Mucosa of descending colon (tissue), 3 donors: ENCODE results near the gene SLC9A4. TPM values are rescaled to one million over a fixed set of nuclear protein-coding genes. Genes with fewer than 3 reads are reported as not detected.

Experiments used
- ATAC-seq: fragments of 200-7000 bp; cut with Tn5 transposase; one replicate; pipeline ENCODE4 v1.9.1; 2020; ENCODE audit warnings: mild to moderate bottlenecking, moderate library complexity
- DNase-seq, 3 donors: peaks; one replicate each; pipeline ENCODE4 v3.0.0-alpha.2; 2020
- H3K36me3 ChIP-seq: fragments of 200-600 bp; one replicate; pipeline ENCODE4 v1.8.0; 2021; ENCODE audit warnings: low read depth, mild to moderate bottlenecking
- H3K4me1 ChIP-seq: fragments of 200-600 bp; one replicate; pipeline ENCODE4 v1.8.0; 2021; ENCODE audit warnings: low read depth, mild to moderate bottlenecking
- H3K4me3 ChIP-seq: fragments of 200-600 bp; one replicate; pipeline ENCODE4 v1.8.0; 2021; ENCODE audit warnings: mild to moderate bottlenecking
- H3K9me3 ChIP-seq: fragments of 200-600 bp; one replicate; pipeline ENCODE4 v1.8.0; 2021; ENCODE audit warnings: mild to moderate bottlenecking
- CTCF ChIP-seq: fragments of 200-600 bp; IDR thresholded peaks from one replicate; pipeline ENCODE4 v1.8.0; 2022; ENCODE audit warnings: antibody characterized with exemption, mild to moderate bottlenecking
- intact Hi-C, 2 donors: fragments of 100-400 bp; cut with DNase I in 1 of 2; cut with micrococcal nuclease in 1 of 2; formaldehyde crosslinking; loops; one replicate each; pipeline versions ENCODE4 v1.11.0 to v1.11.1; 2022; cut with DNase I, micrococcal nuclease
- total RNA-seq, 3 donors: library from RNA; stranded (reverse); fragmentation: NEBNext Ultra II Directional in 2 of 3; extraction: Animal tissue kit (Norgen Biotek cat#: 25700) in 2 of 3; gene quantifications; one replicate each; pipeline versions ENCODE4 v1.2.1 to v1.2.4, GENCODE V29; 2021 to 2023
- donor health status: DM: no; HTN: no; CAD: no; lungs with moderate emphysema.
- donor health status: DM: no; HTN: no; CAD: no.
- donor health status: DM: no; HTN: yes; CAD: no.

The SLC9A4 gene
- total RNA-seq, 3 donors from 2014 or later: 0.17 to 0.32 TPM; not detected in 1

GRCh38 chr2:102483086-102483485 is 10.1 kb downstream of the SLC9A4 start:
- Histone ChIP-seq H3K4me1 (no peaks in the 10 kb centered on the region), H3K36me3 (no peaks in the 10 kb centered on the region), H3K9me3 (no peaks in the 10 kb centered on the region), H3K4me3 (no peak overlapping the region)
- DNase-seq (no peak), ATAC-seq (no peak)
- intact Hi-C loops: no loop called here
- no peak for TF ChIP-seq CTCF

- intact Hi-C loops: no loop called here
- no peak for TF ChIP-seq CTCF
- Histone ChIP-seq H3K9me3 (no peaks in the 10 kb centered on the region), H3K36me3 (no peaks in the 10 kb centered on the region), H3K4me3 (no peak overlapping the region), H3K4me1 (no peaks in the 10 kb centered on the region)
- ATAC-seq (no peak), DNase-seq (no peak)
Measured at GRCh38 chr2:102484310-102485061, 11.5 kb downstream of the SLC9A4 start.

DNA sequence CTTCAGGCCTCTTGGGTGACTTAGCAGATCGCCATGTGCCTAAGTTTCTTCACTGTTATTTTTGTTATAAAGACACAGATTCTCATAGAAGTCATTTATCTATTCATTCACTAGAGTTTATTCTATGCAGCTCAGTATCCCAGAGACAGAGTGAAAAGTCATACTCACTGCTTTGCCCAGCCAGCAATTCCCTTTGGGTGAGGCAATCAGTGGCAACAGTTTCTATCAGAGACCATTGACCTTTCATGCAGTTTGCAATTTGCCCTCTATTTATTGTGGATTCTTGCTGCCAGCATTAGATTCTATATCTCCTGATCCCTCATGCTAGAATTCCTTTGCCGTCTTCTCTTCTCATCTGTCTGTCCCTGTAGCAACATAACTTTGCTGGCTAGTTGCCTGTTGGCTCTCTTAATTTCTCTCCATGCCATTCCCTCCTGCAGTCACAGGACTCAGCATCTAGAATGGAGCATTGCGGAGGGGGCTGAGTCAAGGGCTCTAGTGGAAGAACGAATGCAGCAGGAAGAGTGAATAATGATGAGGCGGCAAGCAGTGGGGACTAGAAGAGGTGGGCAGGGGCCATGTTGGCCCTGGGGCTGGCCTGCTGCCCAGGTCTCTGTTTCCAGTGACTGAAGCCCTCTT is 12.2 kb downstream of the SLC9A4 start:
- DNase-seq (no peak), ATAC-seq (no peak)
- Histone ChIP-seq H3K36me3 (no peaks in the 10 kb centered on the region), H3K4me3 (no peak overlapping the region), H3K9me3 (no peaks in the 10 kb centered on the region), H3K4me1 (no peaks in the 10 kb centered on the region)
- intact Hi-C loops: no loop called here
- TF ChIP-seq CTCF: no peak

GRCh38 chr2:102486941-102487702 is 14.1 kb downstream of the SLC9A4 start:
- H3K4me1 ChIP-seq: no peaks in the 10 kb centered on the region
- no peak overlapping the region for H3K4me3 ChIP-seq
- no peaks in the 10 kb centered on the region for H3K9me3 ChIP-seq
- DNase-seq (no peak), ATAC-seq (no peak)
- no peak for TF ChIP-seq CTCF
- H3K36me3 ChIP-seq: no peaks in the 10 kb centered on the region
- intact Hi-C loops: no loop called here

- intact Hi-C loops: no loop called here
- Histone ChIP-seq H3K4me3 (no peak overlapping the region), H3K4me1 (no peaks in the 10 kb centered on the region), H3K36me3 (no peaks in the 10 kb centered on the region), H3K9me3 (no peaks in the 10 kb centered on the region)
- peak in 2 of 3 donors; percentile 45 to 82 for DNase-seq
- no peak for TF ChIP-seq CTCF
- peak; percentile 94 for ATAC-seq
Measured at GRCh38 chr2:102487761-102488462, 14.9 kb downstream of the SLC9A4 start.
